Lung microvascular endothelial cell (primary cell): ENCODE results near the gene GSTK1. TPM values are rescaled to one million over a fixed set of nuclear protein-coding genes. Genes with fewer than 3 reads are reported as not detected.
"Not testable (repeated sequence)": the region's sequence is repeated elsewhere in the genome, so short reads cannot be mapped to it uniquely, and the experiment has no call there.

ENCODE experiments used
- DNase-seq, 2 donors: peaks; one replicate each; pipeline versions ENCODE4 v3.0.0 to v3.0.0-alpha.2; 2010; ENCODE audit warnings: low read depth in 2 of 2
- total RNA-seq: library from RNA; depleted of rRNA; stranded (reverse); fragments of >200 nt; gene quantifications from 2 replicates; pipeline ENCODE4 v1.2.1, GENCODE V29; 2014

GSTK1 gene
- total RNA-seq, 1 donor from 2014 or later, result 77.0 TPM

DNA sequence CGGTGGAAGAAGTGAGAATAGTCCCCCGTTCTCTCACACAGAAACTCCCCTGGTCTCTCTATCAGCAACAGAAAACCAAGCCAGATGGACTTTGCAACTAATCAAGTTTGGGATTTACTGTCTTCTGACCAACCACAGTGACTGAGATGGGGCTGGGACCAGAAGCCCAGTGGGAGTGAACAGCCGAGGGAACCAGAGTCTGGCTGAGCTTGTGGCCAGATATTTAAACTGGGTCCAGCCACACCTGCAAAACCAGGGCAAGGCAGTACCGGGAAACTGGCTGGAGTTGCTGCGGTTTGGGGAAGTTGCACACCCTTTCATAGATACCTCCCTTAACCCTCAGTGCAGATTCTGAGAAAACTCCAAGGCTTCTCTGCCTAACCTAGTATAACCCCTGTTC is 6.0 kb downstream of the GSTK1 start:
- no peak for DNase-seq

- DNase-seq, result no peak
These were observed 8.0 kb downstream of the GSTK1 start for GRCh38 chr7:143271240-143271639.

- no peak for DNase-seq
These were observed 9.6 kb downstream of the GSTK1 start for GRCh38 chr7:143272871-143273270.

- DNase-seq, result peak; percentile 83 to 85
These were observed 16.2 kb downstream of the GSTK1 start for GRCh38 chr7:143279186-143280098.

DNA sequence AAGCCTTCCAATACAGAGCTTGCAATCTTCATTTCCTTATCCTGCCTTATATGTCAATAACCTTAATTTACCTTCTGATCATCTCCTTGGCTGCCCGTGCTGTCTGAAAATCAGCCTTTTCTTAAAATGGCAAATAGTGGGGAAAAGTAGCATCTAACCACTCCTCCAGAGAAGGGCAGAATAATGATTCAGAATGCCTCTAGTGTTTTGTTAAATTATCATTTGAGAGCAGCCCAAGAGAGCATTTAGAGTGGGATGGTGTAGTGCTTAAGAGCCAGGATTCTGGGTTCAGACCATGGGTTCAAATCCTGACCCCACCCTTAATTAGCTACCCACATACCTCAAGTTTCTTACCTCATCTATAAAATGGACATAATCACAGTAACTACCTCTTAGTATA is 16.9 kb downstream of the GSTK1 start:
- no peak for DNase-seq

DNA sequence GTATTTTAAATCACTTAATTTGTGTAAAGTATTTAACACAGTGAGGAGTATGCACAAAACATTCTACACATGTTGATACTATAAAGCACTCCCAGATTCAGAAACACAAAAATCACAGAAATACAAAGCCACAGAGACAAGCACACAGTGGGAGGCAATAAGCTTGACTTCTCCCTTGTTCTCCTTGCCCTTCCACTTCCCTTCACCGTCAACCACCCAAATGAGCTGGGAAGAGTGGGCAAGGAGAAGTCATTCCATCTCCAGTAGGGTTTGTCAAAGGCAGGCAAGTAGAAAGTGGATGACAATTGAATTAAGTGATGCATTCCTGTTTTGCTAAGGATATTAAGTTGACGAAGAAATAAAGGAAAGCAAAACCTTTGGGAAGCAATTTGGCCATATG is 17.3 kb downstream of the GSTK1 start:
- no peak for DNase-seq

DNA sequence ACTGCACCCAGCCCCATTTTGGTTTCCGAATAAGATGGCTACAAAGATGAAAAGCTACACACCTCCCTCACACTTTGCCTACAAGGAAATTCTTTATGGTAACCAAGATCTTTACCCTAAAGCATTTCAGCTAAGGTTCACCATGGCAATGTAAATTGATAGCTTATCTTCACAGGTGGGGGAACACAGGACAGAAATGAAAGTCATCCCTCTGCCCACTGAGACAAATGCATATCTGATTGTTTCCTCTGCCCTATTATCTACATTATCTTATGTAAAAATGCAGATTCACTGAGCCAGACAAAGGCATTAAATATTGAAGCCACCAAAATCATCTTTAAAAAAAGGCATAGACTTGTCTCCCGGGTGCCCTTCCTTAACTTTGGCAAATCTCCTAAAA is 18.3 kb downstream of the GSTK1 start:
- DNase-seq, result no peak

GRCh38 chr7:143282124-143282523 is 18.9 kb downstream of the GSTK1 start:
- DNase-seq, result no peak

DNA sequence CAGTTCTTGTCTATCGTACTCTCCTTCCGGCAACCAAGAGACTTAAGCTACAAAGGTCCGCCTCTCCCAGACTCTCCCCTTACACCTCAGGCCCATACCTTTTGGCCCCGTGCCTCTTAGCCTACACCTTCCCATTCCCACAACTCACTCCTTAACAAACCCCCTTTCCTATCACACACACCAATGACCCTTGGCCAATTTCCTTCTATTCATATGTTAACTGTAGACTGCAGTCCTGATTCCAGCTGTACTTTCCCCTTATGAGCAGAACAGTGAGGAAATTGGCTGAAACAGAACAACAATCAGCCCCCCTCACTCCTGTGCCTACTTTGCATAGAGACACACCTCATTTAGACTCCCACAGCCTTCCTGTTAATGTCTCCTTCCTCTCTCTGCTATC is 20.1 kb downstream of the GSTK1 start:
- no peak for DNase-seq

DNA sequence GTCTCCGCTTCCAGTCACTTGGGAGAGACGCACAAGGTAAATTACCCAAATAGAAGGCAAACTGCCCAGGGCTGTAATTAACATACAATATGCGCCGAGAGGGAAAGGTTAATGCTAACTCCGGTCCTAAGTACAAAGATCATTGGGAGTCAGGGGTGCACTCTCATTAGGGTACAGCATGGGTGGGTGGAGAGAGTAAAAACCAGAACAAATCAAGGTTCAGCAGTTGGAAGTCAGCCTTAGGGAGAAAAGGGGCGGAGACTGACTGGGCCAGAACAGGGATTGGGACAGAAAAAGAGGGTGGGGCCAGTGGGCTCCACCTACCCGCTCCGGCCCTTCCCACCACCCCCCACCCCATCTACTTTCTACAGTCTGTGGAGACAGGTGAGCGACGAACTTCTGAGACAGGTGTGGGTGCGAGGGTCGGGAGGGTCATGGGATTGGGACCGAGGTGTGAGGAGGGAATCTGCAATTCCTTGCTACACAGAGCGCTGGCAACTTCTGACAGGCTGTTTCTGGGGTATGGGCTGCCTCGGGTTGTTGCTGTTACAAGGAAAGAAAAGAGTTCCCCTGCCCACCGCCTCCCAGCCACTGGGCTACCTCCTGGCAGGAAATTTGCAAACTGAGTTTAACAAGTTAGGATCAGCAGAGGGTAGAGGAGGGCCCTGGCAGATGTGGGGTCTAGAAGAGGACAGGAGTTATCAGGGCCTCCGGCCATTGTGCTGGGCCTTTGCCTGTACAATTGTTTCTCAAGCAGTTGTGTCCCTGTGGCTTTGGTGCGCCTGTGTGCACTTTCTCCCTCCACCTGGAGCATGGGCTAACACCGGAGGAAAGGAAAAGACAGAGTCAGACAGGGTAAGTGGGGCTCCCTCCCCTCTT is 21.6 kb downstream of the GSTK1 start, which contains the start of gene TMEM139:
Gene TMEM139, plus strand, starts transcription at position 368 of the 879 bp plus-strand sequence. CDS start 1,000 bp downstream, outside the sequence.
- DNase-seq, result no peak

DNA sequence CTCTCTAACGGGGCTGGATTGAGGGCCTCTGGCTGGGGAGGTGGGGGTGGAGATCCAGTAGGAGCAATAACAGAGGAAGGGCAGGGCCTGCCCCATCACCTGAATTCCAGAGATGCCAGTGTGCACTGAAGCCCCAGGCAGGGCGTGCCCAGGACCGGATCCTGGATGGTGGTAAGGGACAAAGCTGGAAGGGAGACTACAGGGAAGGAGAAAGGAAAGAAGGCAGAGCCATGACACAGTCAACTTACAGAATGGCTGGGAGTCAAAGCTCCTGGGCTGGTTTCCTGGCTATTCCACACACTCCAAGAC is 22.2 kb downstream of the GSTK1 start:
- DNase-seq, result no peak

DNA sequence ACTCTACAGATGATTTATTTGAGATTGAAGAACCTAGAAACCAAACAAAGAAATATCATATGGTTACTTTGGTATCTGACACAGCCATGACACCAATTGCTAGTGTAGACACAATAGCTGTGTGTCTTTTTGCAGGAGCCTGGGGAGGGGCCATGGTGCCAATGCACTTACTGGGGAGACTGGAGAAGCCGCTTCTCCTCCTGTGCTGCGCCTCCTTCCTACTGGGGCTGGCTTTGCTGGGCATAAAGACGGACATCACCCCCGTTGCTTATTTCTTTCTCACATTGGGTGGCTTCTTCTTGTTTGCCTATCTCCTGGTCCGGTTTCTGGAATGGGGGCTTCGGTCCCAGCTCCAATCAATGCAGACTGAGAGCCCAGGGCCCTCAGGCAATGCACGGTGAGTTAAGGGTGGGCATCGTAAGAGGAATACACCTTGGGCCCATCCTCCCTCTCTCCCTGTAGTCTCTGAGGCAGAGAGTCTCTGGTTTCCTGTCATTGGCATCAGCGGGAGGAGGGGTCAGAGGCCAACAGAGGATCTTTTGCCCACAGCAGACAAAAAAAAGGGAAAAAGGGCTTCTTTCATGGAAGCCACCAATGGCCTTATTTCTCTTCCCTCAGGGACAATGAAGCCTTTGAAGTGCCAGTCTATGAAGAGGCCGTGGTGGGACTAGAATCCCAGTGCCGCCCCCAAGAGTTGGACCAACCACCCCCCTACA is 22.7 kb downstream of the GSTK1 start:
- no peak for DNase-seq

DNA sequence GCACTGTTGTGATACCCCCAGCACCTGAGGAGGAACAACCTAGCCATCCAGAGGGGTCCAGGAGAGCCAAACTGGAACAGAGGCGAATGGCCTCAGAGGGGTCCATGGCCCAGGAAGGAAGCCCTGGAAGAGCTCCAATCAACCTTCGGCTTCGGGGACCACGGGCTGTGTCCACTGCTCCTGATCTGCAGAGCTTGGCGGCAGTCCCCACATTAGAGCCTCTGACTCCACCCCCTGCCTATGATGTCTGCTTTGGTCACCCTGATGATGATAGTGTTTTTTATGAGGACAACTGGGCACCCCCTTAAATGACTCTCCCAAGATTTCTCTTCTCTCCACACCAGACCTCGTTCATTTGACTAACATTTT is 23.3 kb downstream of the GSTK1 start:
- DNase-seq, result no peak

DNA sequence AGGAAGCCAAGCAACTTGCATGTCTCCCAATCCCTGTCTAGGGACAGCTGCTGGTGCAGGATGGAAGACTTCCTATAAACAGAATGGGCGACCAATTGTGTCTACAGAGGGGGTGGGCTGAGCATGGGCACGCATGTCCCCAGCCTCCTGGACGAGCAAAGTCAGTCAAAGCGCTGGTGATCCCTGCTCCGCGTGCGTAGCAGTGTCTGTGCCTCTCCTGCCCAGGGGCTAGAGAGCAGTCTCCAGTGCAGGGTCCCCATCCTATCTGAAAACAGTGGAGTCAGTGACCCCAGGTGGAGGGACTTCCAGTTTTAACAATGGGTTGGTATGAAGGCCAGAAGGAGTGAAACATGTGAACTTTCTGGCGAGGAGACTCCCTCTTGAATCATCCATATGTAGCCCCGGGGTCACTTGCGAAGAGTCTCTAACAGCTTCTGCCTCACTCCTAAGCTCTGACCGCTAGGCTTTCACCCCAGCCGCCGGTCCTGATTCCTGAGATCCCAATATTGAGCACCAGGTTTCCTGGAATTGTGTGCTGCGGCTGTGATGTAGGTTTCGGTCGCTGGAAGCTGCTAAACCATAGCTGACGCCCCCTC is 24.2 kb downstream of the GSTK1 start:
- DNase-seq, result peak in 1 of 2 donors; percentile 7

- DNase-seq, result peak; percentile 98
These were observed 24.9 kb downstream of the GSTK1 start, which contains the start of gene CASP2 for GRCh38 chr7:143287935-143288826. CASP2 (plus strand) TSS chr7:143288351; CDS start chr7:143288456, 105 bp downstream.

GRCh38 chr7:143288836-143289235 is 25.6 kb downstream of the GSTK1 start:
- DNase-seq, result no peak

GRCh38 chr7:143289421-143289820 is 26.2 kb downstream of the GSTK1 start:
- DNase-seq, result peak in 1 of 2 donors; percentile 17

GRCh38 chr7:143289888-143290287 is 26.6 kb downstream of the GSTK1 start:
- not testable (repeated sequence) for DNase-seq

GRCh38 chr7:143290293-143290692 is 27.1 kb downstream of the GSTK1 start:
- DNase-seq, result peak in 1 of 2 donors; percentile 75

DNA sequence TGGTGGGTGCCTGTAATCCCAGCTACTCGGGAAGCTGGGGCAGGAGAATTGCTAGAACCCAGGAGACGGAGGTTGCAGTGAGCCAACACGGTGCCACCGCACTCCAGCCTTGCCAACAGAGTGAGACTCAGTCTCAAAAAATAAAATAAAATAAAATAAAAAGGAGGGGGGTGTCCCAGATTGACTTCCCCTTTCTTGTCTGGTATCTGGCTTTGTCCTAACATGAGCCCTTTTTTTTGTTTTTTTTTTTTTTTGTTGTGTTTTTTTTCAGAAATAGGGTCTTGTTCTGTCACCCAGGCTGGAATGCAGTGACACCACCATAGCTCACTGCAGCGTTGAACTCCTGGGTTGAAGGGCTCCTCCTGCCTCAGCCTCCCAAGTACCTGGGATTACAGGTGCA is 29.6 kb downstream of the GSTK1 start:
- no peak for DNase-seq
